Hematopoietic multipotent progenitor cell treated with erythropoietin and hydrocortisone succinate and interleukin-3 and kit ligand, for 8 days (in vitro differentiated cells): ENCODE measurements around the gene MYL3.

Experiments used
- DNase-seq: peaks from one replicate; pipeline ENCODE4 v3.0.0-alpha.2; 2015

Gene MYL3

GRCh38 chr3:46849045-46849631, 14.1 kb downstream of the MYL3 start:
- no peak for DNase-seq

- peak; percentile 41 for DNase-seq
These were observed 14.8 kb downstream of the MYL3 start for GRCh38 chr3:46848271-46849044.

- no peak for DNase-seq
These were observed 15.5 kb downstream of the MYL3 start for GRCh38 chr3:46847744-46848143.

- DNase-seq = no peak
These were observed 16.4 kb downstream of the MYL3 start for GRCh38 chr3:46846624-46847542.

- DNase-seq = peak; percentile 37
These were observed 17.2 kb downstream of the MYL3 start for GRCh38 chr3:46845860-46846623.

- DNase-seq = peak; percentile 5
These were observed 17.8 kb downstream of the MYL3 start for GRCh38 chr3:46845397-46845859.

GRCh38 chr3:46844881-46845312, 18.3 kb downstream of the MYL3 start:
- no peak for DNase-seq

- no peak for DNase-seq
These were observed 18.8 kb downstream of the MYL3 start for GRCh38 chr3:46844397-46844796.

- no peak for DNase-seq
These were observed 19.7 kb downstream of the MYL3 start for GRCh38 chr3:46843508-46843907.

- no peak for DNase-seq
These were observed 22.8 kb downstream of the MYL3 start for GRCh38 chr3:46840491-46840890.

- DNase-seq = no peak
These were observed 24.9 kb downstream of the MYL3 start for GRCh38 chr3:46838301-46838700.

GRCh38 chr3:46835491-46835890, 27.8 kb downstream of the MYL3 start:
- peak; percentile 38 for DNase-seq

GRCh38 chr3:46835054-46835453, 28.2 kb downstream of the MYL3 start:
- DNase-seq = no peak

GRCh38 chr3:46833346-46834300, 29.6 kb downstream of the MYL3 start:
- no peak for DNase-seq

- DNase-seq = no peak
These were observed 31.4 kb downstream of the MYL3 start for GRCh38 chr3:46831841-46832240.

GRCh38 chr3:46831316-46831715, 31.9 kb downstream of the MYL3 start:
- DNase-seq = no peak

- no peak for DNase-seq
These were observed 32.4 kb downstream of the MYL3 start for GRCh38 chr3:46830801-46831200.

GRCh38 chr3:46829699-46830208, 33.5 kb downstream of the MYL3 start:
- DNase-seq = no peak

- no peak for DNase-seq
These were observed 37.8 kb downstream of the MYL3 start for GRCh38 chr3:46825450-46825849.

- DNase-seq = no peak
These were observed 38.9 kb downstream of the MYL3 start for GRCh38 chr3:46824211-46824970.
